GM13976 (cell line): ENCODE data around the gene HK2.

ENCODE experiments used
- DNase-seq: peaks from one replicate; pipeline ENCODE4 v3.0.0; 2012; ENCODE audit warnings: low spot score
- in situ Hi-C: fragments of 300-500 bp; cut with MboI; formaldehyde crosslinking; loops from one replicate; pipeline ENCODE4 v1.12.0; 2022; ENCODE audit warnings: low sequenced_read_pairs, mixed read lengths, inconsistent platforms; ENCODE audit not compliant: unreplicated experiment
- TF ChIP-seq, protein P1 (sequence below): IDR thresholded peaks from 2 replicates; pipeline ENCODE4 v1.5.1; 2012; ENCODE audit warnings: borderline replicate concordance, mild to moderate bottlenecking; ENCODE audit not compliant: insufficient read depth; ENCODE audit errors: extremely low read depth, missing control alignments, control extremely low read depth

HK2 gene

DNA sequence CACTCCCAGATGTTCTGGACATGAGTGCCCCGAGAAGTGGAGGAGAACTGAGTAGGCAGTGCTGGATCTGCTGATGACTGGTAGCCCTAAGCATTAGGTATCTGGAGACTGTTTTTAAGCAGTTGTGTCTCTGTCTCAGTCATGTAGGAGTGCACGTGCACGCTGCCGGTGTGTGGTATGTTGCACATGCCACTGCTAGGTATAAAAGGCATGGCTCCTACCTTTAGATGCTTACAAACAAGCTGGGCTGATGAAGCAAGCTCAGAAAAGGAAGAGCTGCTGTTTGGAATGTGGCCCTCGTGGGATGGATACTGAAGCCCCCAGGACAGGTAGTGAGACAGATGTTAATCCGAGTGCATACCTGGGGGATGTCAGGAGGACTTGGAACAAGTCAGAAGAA lies 49.1 kb downstream of the HK2 start:
- in situ Hi-C loops, result no loop called here
- TF ChIP-seq, protein P1, sequence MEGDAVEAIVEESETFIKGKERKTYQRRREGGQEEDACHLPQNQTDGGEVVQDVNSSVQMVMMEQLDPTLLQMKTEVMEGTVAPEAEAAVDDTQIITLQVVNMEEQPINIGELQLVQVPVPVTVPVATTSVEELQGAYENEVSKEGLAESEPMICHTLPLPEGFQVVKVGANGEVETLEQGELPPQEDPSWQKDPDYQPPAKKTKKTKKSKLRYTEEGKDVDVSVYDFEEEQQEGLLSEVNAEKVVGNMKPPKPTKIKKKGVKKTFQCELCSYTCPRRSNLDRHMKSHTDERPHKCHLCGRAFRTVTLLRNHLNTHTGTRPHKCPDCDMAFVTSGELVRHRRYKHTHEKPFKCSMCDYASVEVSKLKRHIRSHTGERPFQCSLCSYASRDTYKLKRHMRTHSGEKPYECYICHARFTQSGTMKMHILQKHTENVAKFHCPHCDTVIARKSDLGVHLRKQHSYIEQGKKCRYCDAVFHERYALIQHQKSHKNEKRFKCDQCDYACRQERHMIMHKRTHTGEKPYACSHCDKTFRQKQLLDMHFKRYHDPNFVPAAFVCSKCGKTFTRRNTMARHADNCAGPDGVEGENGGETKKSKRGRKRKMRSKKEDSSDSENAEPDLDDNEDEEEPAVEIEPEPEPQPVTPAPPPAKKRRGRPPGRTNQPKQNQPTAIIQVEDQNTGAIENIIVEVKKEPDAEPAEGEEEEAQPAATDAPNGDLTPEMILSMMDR, result no peak
- DNase-seq, result no peak

DNA sequence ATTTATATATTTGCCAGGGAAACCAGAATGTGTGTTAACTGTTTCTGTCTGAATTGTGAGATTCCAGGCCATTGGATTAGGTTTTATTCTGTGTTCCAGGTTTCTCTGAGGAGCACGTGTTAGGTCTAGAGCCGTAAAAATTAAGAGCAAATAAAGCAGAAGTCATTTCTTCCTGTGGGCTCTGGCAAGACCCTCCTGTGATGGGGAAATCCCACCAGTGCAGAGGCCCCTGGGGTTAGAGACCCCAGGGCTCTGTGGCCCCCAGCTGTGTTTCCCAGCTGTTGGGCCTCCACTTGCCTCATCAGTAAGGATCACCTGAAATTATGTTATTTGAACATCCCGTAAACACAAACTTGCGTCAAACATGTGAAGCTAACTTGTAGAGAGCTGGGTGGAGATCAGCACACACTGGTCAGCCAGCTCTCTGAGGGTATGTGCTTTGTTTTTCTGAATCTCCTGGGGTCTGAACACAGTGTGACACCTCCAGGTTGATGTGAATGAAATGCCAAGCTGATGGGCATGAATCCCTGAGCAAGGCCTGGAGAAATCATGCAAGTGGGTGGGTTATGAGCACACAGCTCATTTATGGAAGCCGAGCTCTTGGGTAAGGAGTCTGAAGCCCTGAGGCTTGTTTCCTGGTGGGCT lies 50.3 kb downstream of the HK2 start:
- DNase-seq, result no peak
- TF ChIP-seq, protein P1, result no peak

DNA sequence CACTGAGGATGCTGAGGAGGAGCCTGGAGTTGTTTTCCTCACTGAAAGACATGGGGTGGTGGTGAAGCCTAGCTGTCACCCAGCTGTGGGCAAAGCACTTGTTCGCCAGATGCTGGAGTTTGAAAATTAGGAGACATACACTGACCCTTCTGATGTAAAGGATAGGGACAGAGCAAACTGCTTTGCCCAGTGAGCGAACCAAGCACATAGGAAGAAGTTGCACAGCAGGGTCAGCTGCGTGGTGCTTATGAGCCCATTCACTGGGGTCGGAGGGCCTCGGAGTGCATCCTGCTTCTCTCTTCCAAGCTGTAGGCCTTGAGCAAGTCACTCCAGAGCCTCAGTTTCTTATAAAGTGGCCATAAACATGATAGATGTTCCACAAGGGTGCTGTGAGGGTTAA lies 50.9 kb downstream of the HK2 start:
- TF ChIP-seq, protein P1, result no peak
- in situ Hi-C loops, result no loop called here
- no peak for DNase-seq

More for the DNA sequence above, 50.3 kb downstream of the HK2 start:
- in situ Hi-C loops, result no loop called here

DNA sequence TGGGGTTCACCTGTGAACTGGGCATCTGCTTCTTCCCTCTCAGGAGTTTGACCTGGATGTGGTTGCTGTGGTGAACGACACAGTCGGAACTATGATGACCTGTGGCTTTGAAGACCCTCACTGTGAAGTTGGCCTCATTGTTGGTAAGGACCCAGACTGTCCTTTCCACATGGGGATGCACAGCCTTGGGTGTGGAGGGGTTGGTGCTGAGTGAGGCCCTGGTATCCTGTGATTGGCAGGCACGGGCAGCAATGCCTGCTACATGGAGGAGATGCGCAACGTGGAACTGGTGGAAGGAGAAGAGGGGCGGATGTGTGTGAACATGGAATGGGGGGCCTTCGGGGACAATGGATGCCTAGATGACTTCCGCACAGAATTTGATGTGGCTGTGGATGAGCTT lies 52.3 kb downstream of the HK2 start:
- no peak for DNase-seq
- TF ChIP-seq, protein P1, result no peak
- in situ Hi-C loops, result no loop called here

DNA sequence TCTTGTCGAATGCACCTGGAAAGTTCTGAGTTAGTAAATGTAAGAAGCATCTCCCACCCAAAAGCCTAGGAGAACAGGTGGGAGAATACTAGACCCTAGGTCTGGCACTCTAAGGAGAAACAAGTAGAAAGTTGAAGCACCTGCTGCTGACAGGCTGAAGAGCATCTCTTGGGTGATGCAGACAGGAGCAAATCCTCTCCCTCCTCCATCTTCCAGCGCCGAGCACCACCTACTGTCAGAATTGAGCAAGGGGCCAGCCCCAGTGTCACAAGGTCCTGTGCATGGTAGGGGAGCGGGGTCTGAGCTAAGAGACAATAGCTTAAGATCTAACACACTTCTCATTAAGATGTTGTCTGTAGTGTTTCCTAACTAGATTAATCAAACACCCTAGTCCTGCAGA lies 52.9 kb downstream of the HK2 start:
- in situ Hi-C loops, result no loop called here
- TF ChIP-seq, protein P1, result no peak
- no peak for DNase-seq

DNA sequence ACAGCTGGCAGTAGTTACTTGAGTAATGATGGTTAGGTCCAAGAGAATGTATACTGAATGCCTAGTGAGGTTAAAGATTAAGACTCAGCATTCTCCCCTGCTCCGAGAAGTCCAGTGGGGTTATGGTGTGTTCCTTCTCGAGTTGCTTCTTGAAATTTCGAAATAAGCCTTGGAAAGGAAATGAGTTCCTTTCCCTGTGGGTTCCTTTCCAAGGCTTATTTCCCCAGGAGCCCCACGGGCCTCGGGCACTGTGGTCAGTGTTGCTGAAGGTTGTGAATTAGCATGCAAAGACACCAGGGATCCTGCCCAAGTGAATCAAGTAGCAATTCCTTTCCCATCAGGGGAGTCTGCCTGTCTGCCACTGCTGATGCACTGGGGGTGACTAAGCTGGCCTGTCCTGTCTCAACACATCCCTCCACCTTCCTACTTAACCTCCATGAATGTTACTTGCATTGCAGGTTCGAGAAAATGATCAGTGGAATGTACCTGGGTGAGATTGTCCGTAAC lies 53.6 kb downstream of the HK2 start:
- DNase-seq, result no peak
- TF ChIP-seq, protein P1, result no peak
- in situ Hi-C loops, result no loop called here
